ENCODE results near the gene HRC. TPM values are rescaled to one million over a fixed set of nuclear protein-coding genes. Genes with fewer than 3 reads are reported as not detected.

HRC gene
- total RNA-seq, 4 donors from 2014 or later, result 1.1 to 4.0 (median 1.2) TPM

DNA sequence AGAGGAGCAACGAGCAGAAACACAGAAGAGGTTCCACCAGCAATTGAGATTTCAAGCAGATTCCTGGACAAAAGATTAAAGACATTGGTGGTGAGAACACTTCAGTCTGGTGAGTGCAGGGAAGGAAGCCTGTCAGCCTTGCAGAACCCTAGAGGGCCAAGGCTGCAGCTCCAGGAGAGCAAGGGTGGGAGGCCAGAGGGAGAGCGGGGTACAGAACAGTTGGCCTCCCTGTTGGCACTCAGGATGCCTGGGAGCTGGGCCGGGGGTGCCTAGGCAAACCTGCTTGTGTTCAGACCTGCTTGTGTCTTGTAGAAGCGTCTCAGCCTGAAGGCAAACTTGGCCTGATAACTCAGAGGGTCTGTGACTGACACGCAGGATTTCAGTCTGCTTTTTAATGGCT, 46.1 kb downstream of the HRC start:
- no peak for DNase-seq (ENCODE audit: low spot score in 2 of 2)
- no peak overlapping the region for H3K4me3 ChIP-seq (ENCODE audit: low read depth, poor library complexity, severe bottlenecking)
- 66 to 71% methylated on average over 5 of the region's 5 CpGs for WGBS, 2 donors
- intact Hi-C loops (cut with DNase I; ENCODE audit: low total_unique reads), result no loop called here
- TF ChIP-seq, protein P1, sequence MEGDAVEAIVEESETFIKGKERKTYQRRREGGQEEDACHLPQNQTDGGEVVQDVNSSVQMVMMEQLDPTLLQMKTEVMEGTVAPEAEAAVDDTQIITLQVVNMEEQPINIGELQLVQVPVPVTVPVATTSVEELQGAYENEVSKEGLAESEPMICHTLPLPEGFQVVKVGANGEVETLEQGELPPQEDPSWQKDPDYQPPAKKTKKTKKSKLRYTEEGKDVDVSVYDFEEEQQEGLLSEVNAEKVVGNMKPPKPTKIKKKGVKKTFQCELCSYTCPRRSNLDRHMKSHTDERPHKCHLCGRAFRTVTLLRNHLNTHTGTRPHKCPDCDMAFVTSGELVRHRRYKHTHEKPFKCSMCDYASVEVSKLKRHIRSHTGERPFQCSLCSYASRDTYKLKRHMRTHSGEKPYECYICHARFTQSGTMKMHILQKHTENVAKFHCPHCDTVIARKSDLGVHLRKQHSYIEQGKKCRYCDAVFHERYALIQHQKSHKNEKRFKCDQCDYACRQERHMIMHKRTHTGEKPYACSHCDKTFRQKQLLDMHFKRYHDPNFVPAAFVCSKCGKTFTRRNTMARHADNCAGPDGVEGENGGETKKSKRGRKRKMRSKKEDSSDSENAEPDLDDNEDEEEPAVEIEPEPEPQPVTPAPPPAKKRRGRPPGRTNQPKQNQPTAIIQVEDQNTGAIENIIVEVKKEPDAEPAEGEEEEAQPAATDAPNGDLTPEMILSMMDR (IDR thresholded peaks at IDR 0.05), result no peak
- TF ChIP-seq POLR2A (IDR thresholded peaks at IDR 0.05), result no peak

DNA sequence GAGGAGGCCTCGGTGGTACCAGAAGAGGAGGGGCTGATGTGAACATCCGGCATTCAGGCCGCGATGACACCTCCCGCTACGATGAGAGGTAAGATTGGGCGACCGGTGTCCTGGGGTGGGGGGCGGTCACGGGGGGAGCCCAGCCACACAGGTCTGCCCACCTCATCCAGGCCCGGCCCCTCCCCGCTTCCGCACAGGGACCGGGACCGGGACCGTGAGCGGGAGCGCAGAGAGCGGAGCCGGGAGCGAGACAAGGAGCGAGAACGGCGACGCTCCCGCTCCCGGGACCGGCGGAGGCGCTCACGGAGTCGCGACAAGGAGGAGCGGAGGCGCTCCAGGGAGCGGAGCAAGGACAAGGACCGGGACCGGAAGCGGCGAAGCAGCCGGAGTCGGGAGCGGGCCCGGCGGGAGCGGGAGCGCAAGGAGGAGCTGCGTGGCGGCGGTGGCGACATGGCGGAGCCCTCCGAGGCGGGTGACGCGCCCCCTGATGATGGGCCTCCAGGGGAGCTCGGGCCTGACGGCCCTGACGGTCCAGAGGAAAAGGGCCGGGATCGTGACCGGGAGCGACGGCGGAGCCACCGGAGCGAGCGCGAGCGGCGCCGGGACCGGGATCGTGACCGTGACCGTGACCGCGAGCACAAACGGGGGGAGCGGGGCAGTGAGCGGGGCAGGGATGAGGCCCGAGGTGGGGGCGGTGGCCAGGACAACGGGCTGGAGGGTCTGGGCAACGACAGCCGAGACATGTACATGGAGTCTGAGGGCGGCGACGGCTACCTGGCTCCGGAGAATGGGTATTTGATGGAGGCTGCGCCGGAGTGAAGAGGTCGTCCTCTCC, 47.4 kb downstream of the HRC start:
- WGBS, 2 donors, result 93 to 94% methylated on average over 93 of the region's 93 CpGs
- intact Hi-C loops (cut with DNase I; ENCODE audit: low total_unique reads), result no loop called here
- TF ChIP-seq, protein P1 (IDR thresholded peaks at IDR 0.05), result no peak
- no peak overlapping the region for H3K4me3 ChIP-seq (ENCODE audit: low read depth, poor library complexity, severe bottlenecking)
- DNase-seq (ENCODE audit: low spot score in 2 of 2), result no peak

DNA sequence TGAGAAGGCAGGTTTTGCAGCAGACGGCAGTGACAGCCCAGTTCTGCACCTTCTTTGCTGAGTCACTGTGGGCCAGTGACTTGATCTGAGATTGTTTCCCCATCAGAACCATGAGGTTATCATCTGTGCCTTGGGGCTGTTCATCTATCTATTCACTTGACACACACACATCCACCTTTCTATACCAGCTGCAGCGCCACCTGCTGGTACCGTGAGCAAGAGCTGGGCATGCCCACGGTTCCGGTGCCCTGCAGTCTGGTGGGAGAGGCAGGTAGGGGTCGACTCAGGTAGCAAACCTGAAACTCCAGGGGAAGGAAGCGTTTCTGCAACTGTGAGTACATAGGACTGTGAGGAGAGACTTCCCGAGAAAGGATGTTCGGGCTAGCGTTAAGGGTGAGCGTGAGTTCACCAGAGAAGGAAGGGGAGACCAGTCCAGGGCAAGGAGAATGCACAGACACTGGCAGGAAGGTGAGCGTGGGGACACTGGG, 48.5 kb downstream of the HRC start:
- intact Hi-C loops (cut with DNase I; ENCODE audit: low total_unique reads), result no loop called here
- WGBS, 2 donors, result 56 to 63% methylated on average over 12 of the region's 12 CpGs
- TF ChIP-seq POLR2A (IDR thresholded peaks at IDR 0.05), result no peak
- TF ChIP-seq, protein P1 (IDR thresholded peaks at IDR 0.05), result no peak
- DNase-seq (ENCODE audit: low spot score in 2 of 2), result no peak
- no peak overlapping the region for H3K4me3 ChIP-seq (ENCODE audit: low read depth, poor library complexity, severe bottlenecking)

DNA sequence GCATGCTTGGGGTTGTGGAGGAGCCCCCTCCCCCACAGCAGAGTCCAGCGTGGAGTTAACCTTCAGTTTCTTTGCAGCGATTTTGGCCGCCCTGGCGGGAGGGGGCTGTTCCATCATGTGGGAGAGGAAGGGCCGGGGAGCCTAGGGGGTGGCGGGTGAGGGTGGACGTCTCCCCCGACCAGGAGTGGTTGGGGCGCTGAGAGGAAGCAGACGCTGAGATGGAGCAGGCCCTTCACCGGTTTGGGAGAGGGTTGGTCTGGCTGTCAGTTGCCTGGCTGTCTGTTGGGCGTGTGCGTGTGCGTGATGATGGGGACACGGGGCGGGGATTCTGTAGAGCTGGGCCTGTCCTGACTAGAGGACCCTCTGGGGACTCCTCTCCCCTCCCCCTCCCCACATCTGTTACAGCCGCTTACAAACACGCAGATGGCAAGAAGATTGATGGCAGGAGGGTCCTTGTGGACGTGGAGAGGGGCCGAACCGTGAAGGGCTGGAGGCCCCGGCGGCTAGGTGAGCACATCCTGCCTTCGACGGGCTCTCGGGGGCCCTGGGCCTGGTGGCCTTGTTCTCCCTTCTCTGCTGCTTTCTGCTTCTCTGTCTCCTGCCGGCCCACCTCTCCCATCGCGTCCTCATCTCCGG, 50.8 kb downstream of the HRC start:
- DNase-seq (ENCODE audit: low spot score in 2 of 2), result no peak
- 81 to 83% methylated on average over 30 of the region's 30 CpGs for WGBS, 2 donors
- no peak overlapping the region for H3K4me3 ChIP-seq (ENCODE audit: low read depth, poor library complexity, severe bottlenecking)
- TF ChIP-seq, protein P1 (IDR thresholded peaks at IDR 0.05), result no peak
- TF ChIP-seq POLR2A (IDR thresholded peaks at IDR 0.05), result no peak
- intact Hi-C loops (cut with DNase I; ENCODE audit: low total_unique reads), result no loop called here

DNA sequence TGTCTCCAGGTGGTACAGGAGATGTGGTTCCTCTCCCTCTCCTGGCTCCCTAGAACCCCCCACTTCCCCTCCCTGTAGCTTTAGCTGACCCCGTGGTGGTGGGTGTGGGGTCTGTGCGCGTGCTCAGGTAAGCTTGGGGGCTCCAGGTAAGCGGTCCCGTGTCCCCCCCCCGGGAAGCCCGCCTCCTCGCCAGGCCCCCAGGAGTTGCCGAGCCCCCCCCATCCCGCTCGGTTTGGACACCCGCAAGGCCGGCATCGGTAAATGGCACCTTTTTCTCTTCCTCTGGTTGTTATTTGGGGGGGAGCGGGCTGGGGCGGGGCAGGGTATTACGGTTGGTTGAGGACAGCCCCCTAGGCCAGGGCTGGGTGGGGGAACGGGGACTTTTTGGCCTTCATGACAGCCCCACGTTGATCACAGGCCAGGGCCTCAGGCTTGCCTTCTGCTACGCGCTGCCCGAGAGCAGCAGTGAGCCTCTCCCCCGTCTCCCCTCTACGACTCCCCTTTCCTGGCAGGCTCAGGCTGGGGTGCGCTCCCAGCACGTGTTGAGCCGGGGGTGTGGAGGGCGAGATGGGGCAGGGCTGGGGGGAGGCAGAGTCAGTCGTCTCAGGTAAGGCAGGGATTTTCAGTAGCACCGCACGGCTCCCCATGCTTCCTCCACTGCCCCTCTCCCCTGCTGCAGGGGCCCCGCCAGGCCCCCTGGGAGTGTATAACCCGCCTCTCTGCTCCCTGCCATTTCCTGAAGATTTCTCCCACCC, 51.7 kb downstream of the HRC start:
- DNase-seq (ENCODE audit: low spot score in 2 of 2), result no peak
- TF ChIP-seq POLR2A (IDR thresholded peaks at IDR 0.05), result no peak
- TF ChIP-seq, protein P1 (IDR thresholded peaks at IDR 0.05), result no peak
- H3K4me3 ChIP-seq (ENCODE audit: low read depth, poor library complexity, severe bottlenecking), result no peak overlapping the region
- 78 to 84% methylated on average over 26 to 30 of the region's 33 CpGs for WGBS, 2 donors
- intact Hi-C loops (cut with DNase I; ENCODE audit: low total_unique reads), result no loop called here
